Effector memory CD8-positive, alpha-beta T cell (primary cell): ENCODE results near the gene SPAG7.

Source experiments
- ATAC-seq: fragments of 150-1000 bp; cut with Tn5 transposase; replicated peaks from 2 replicates; pipeline ENCODE4 v1.10.0; 2021; ENCODE audit warnings: mild to moderate bottlenecking, moderate library complexity
- DNase-seq, 3 experiments: peaks; one replicate each; pipeline ENCODE4 v3.0.0; 2021
- H3K27ac Mint-ChIP-seq, 2 donors: one replicate each; pipeline ENCODE4 v1.8.0; 2022; ENCODE audit warnings: mild to moderate bottlenecking in 2 of 2, mixed read lengths in 2 of 2, moderate library complexity in 2 of 2
- H3K27me3 Mint-ChIP-seq, 2 donors: one replicate each; pipeline ENCODE4 v1.8.0; 2022; ENCODE audit warnings: mixed read lengths in 2 of 2
- H3K36me3 Mint-ChIP-seq: one replicate; pipeline ENCODE4 v1.8.0; 2022; ENCODE audit warnings: mild to moderate bottlenecking, moderate library complexity, mixed read lengths; ENCODE audit not compliant: insufficient read depth
- H3K4me1 Mint-ChIP-seq, 2 donors: one replicate each; pipeline ENCODE4 v1.8.0; 2022; ENCODE audit warnings: low read depth in 2 of 2, mixed read lengths in 2 of 2
- H3K4me3 Mint-ChIP-seq, 2 donors: one replicate each; pipeline ENCODE4 v1.8.0; 2022; ENCODE audit warnings: mild to moderate bottlenecking in 2 of 2, mixed read lengths in 2 of 2, moderate library complexity in 2 of 2
- H3K9me3 Mint-ChIP-seq, 2 donors: one replicate each; pipeline ENCODE4 v1.8.0; 2022; ENCODE audit warnings: mixed read lengths in 2 of 2

SPAG7 gene

GRCh38 chr17:4987767-4988567 is 20.4 kb upstream of the SPAG7 start:
- Mint-ChIP-seq H3K27me3 (no peaks in the 10 kb centered on the region), H3K27ac (peak overlapping the region; percentile 92 to 93), H3K4me3 (peak overlapping the region; percentile 85 to 91), H3K4me1 (peaks cover 35 to 40% of the 10 kb centered on the region in 2 donors), H3K36me3 (peaks cover 11% of the 10 kb centered on the region), H3K9me3 (no peaks in the 10 kb centered on the region)
- ATAC-seq (peak; percentile 12), DNase-seq (no peak)

GRCh38 chr17:4986951-4987766 is 19.5 kb upstream of the SPAG7 start, which contains the start of gene CAMTA2:
Gene CAMTA2 (minus strand): TSS chr17:4987675. CDS start chr17:4986222, 1,453 bp downstream.
- H3K27me3 Mint-ChIP-seq, result no peaks in the 10 kb centered on the region
- peak; percentile 82 to 83 (median 83) for DNase-seq
- peak; percentile 92 for ATAC-seq
- H3K9me3 Mint-ChIP-seq, result no peaks in the 10 kb centered on the region
- H3K4me1 Mint-ChIP-seq, result peaks cover 35 to 40% of the 10 kb centered on the region in 2 donors
- H3K36me3 Mint-ChIP-seq, result peaks cover 12% of the 10 kb centered on the region
- H3K27ac Mint-ChIP-seq, result peak within 1 kb of the TSS; percentile 92 to 93
- H3K4me3 Mint-ChIP-seq, result peak within 1 kb of the TSS; percentile 85 to 91

GRCh38 chr17:4986403-4986802 is 18.8 kb upstream of the SPAG7 start:
- peak overlapping the region; percentile 85 to 91 for H3K4me3 Mint-ChIP-seq
- no peaks in the 10 kb centered on the region for H3K9me3 Mint-ChIP-seq
- H3K27ac Mint-ChIP-seq, result peak overlapping the region; percentile 92 to 93
- ATAC-seq (no peak), DNase-seq (no peak)
- peaks cover 15% of the 10 kb centered on the region for H3K36me3 Mint-ChIP-seq
- H3K4me1 Mint-ChIP-seq, result peaks cover 35 to 40% of the 10 kb centered on the region in 2 donors
- no peaks in the 10 kb centered on the region for H3K27me3 Mint-ChIP-seq

GRCh38 chr17:4982305-4982704 is 14.7 kb upstream of the SPAG7 start:
- ATAC-seq (no peak), DNase-seq (no peak)
- peaks cover 27 to 30% of the 10 kb centered on the region in 2 donors for H3K4me1 Mint-ChIP-seq
- peaks cover 27% of the 10 kb centered on the region for H3K36me3 Mint-ChIP-seq
- no peaks in the 10 kb centered on the region for H3K27me3 Mint-ChIP-seq
- H3K9me3 Mint-ChIP-seq, result no peaks in the 10 kb centered on the region
- no peak overlapping the region for H3K4me3 Mint-ChIP-seq
- no peak overlapping the region for H3K27ac Mint-ChIP-seq

- Mint-ChIP-seq H3K4me3 (no peak overlapping the region), H3K4me1 (peaks cover 15 to 17% of the 10 kb centered on the region in 2 donors)
Observed at GRCh38 chr17:4980644-4981216, 13.1 kb upstream of the SPAG7 start.

GRCh38 chr17:4978726-4979125 is 11.1 kb upstream of the SPAG7 start:
- no peaks in the 10 kb centered on the region for H3K9me3 Mint-ChIP-seq
- H3K27me3 Mint-ChIP-seq, result no peaks in the 10 kb centered on the region
- H3K27ac Mint-ChIP-seq, result no peak overlapping the region
- no peak overlapping the region for H3K4me3 Mint-ChIP-seq
- no peak for ATAC-seq
- peaks cover 35% of the 10 kb centered on the region for H3K36me3 Mint-ChIP-seq
- DNase-seq, result no peak
- peaks cover 18% of the 10 kb centered on the region in 2 donors for H3K4me1 Mint-ChIP-seq

More at GRCh38 chr17:4980644-4981216, 13.1 kb upstream of the SPAG7 start:
- Mint-ChIP-seq H3K36me3 (peaks cover 34% of the 10 kb centered on the region), H3K27me3 (no peaks in the 10 kb centered on the region), H3K9me3 (no peaks in the 10 kb centered on the region), H3K27ac (peak overlapping the region; percentile 82 to 85)
- DNase-seq, result peak; percentile 41 to 58 (median 48)
- ATAC-seq, result peak; percentile 70

- H3K27me3 Mint-ChIP-seq, result no peaks in the 10 kb centered on the region
- no peaks in the 10 kb centered on the region for H3K9me3 Mint-ChIP-seq
- H3K27ac Mint-ChIP-seq, result peak overlapping the region in 1 of 2 donors; percentile 4
- no peak for ATAC-seq
- no peak overlapping the region for H3K4me3 Mint-ChIP-seq
- H3K4me1 Mint-ChIP-seq, result peaks cover 7 to 8% of the 10 kb centered on the region in 2 donors
- H3K36me3 Mint-ChIP-seq, result peaks cover 33% of the 10 kb centered on the region
- no peak for DNase-seq
Observed at GRCh38 chr17:4974115-4974670, 6.6 kb upstream of the SPAG7 start.

GRCh38 chr17:4973256-4974114 is 5.9 kb upstream of the SPAG7 start:
- Mint-ChIP-seq H3K27ac (peak overlapping the region in 1 of 2 donors; percentile 76), H3K27me3 (no peaks in the 10 kb centered on the region), H3K4me1 (peaks cover 7% of the 10 kb centered on the region in 2 donors), H3K9me3 (no peaks in the 10 kb centered on the region), H3K4me3 (no peak overlapping the region), H3K36me3 (peaks cover 30% of the 10 kb centered on the region)
- DNase-seq (no peak), ATAC-seq (no peak)

- H3K4me3 Mint-ChIP-seq, result peak overlapping the region in 1 of 2 donors; percentile 12
- no peaks in the 10 kb centered on the region for H3K9me3 Mint-ChIP-seq
- H3K36me3 Mint-ChIP-seq, result peaks cover 30% of the 10 kb centered on the region
- no peaks in the 10 kb centered on the region for H3K27me3 Mint-ChIP-seq
- peak overlapping the region; percentile 76 for H3K27ac Mint-ChIP-seq
- peaks cover 7% of the 10 kb centered on the region in 2 donors for H3K4me1 Mint-ChIP-seq
- no peak for DNase-seq
- no peak for ATAC-seq
Observed at GRCh38 chr17:4972752-4973151, 5.1 kb upstream of the SPAG7 start.

GRCh38 chr17:4972322-4972721 is 4.7 kb upstream of the SPAG7 start:
- DNase-seq, result no peak
- Mint-ChIP-seq H3K4me3 (peak overlapping the region in 1 of 2 donors; percentile 12), H3K27me3 (no peaks in the 10 kb centered on the region), H3K36me3 (peaks cover 30% of the 10 kb centered on the region), H3K27ac (peak overlapping the region; percentile 76), H3K4me1 (peaks cover 7% of the 10 kb centered on the region in 2 donors), H3K9me3 (no peaks in the 10 kb centered on the region)
- ATAC-seq, result no peak

- no peak for DNase-seq
- H3K27ac Mint-ChIP-seq, result peak overlapping the region in 1 of 2 donors; percentile 53
- H3K36me3 Mint-ChIP-seq, result peaks cover 25% of the 10 kb centered on the region
- ATAC-seq, result no peak
- H3K4me1 Mint-ChIP-seq, result peaks cover 7% of the 10 kb centered on the region in 2 donors
- no peaks in the 10 kb centered on the region for H3K27me3 Mint-ChIP-seq
- H3K9me3 Mint-ChIP-seq, result no peaks in the 10 kb centered on the region
- no peak overlapping the region for H3K4me3 Mint-ChIP-seq
Observed at GRCh38 chr17:4971826-4972225, 4.2 kb upstream of the SPAG7 start.

- no peaks in the 10 kb centered on the region for H3K27me3 Mint-ChIP-seq
- peak overlapping the region in 1 of 2 donors; percentile 53 for H3K27ac Mint-ChIP-seq
- ATAC-seq (no peak), DNase-seq (no peak)
- peak overlapping the region in 1 of 2 donors; percentile 17 for H3K4me3 Mint-ChIP-seq
- no peaks in the 10 kb centered on the region for H3K9me3 Mint-ChIP-seq
- H3K36me3 Mint-ChIP-seq, result peaks cover 23% of the 10 kb centered on the region
- peaks cover 12 to 13% of the 10 kb centered on the region in 2 donors for H3K4me1 Mint-ChIP-seq
Observed at GRCh38 chr17:4970273-4970672, 2.7 kb upstream of the SPAG7 start.
